Coronary artery (tissue), 2 donors: ENCODE measurements around the gene SLC7A6OS.
"Not testable (repeated sequence)": the region's sequence is repeated elsewhere in the genome, so short reads cannot be mapped to it uniquely, and the experiment has no call there.

Experiments used
- DNase-seq: peaks from one replicate; pipeline ENCODE4 v3.0.0-alpha.2; 2017; ENCODE audit warnings: low spot score
- H3K27ac ChIP-seq, 2 donors: fragments of 200-600 bp; sonication (generic); one replicate each; pipeline ENCODE4 v1.5.1; 2016 to 2019
- H3K4me3 ChIP-seq: fragments of 200-600 bp; sonication (generic); 2 replicates; pipeline ENCODE4 v1.5.1; 2016; ENCODE audit warnings: mild to moderate bottlenecking, moderate library complexity
- TF ChIP-seq, protein P1 (sequence below): fragments of 200-600 bp; sonication (generic); IDR thresholded peaks from one replicate; pipeline ENCODE4 v1.5.1; 2019; ENCODE audit warnings: antibody characterized with exemption

SLC7A6OS gene

GRCh38 chr16:68292425-68292824 is 18.3 kb downstream of the SLC7A6OS start:
- TF ChIP-seq, protein P1, sequence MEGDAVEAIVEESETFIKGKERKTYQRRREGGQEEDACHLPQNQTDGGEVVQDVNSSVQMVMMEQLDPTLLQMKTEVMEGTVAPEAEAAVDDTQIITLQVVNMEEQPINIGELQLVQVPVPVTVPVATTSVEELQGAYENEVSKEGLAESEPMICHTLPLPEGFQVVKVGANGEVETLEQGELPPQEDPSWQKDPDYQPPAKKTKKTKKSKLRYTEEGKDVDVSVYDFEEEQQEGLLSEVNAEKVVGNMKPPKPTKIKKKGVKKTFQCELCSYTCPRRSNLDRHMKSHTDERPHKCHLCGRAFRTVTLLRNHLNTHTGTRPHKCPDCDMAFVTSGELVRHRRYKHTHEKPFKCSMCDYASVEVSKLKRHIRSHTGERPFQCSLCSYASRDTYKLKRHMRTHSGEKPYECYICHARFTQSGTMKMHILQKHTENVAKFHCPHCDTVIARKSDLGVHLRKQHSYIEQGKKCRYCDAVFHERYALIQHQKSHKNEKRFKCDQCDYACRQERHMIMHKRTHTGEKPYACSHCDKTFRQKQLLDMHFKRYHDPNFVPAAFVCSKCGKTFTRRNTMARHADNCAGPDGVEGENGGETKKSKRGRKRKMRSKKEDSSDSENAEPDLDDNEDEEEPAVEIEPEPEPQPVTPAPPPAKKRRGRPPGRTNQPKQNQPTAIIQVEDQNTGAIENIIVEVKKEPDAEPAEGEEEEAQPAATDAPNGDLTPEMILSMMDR, result no peak
- no peak for DNase-seq
- H3K4me3 ChIP-seq, result no peak overlapping the region
- H3K27ac ChIP-seq, result no peak overlapping the region

- H3K4me3 ChIP-seq, result no peak overlapping the region
- DNase-seq, result no peak
- TF ChIP-seq, protein P1, result no peak
- H3K27ac ChIP-seq, result no peak overlapping the region
Measured at GRCh38 chr16:68291227-68291626, 19.5 kb downstream of the SLC7A6OS start.

- Histone ChIP-seq H3K27ac (peak overlapping the region in 1 of 2 donors; percentile 52), H3K4me3 (no peak overlapping the region)
- no peak for DNase-seq
- TF ChIP-seq, protein P1, result no peak
Measured at GRCh38 chr16:68290450-68290849, 20.3 kb downstream of the SLC7A6OS start.

- TF ChIP-seq, protein P1, result no peak
- H3K27ac ChIP-seq, result peak overlapping the region in 1 of 2 donors; percentile 42
- no peak overlapping the region for H3K4me3 ChIP-seq
- DNase-seq, result no peak
Measured at GRCh38 chr16:68289621-68290329, 21.0 kb downstream of the SLC7A6OS start.

- H3K4me3 ChIP-seq, result no peak overlapping the region
- TF ChIP-seq, protein P1, result no peak
- DNase-seq, result no peak
- H3K27ac ChIP-seq, result peak overlapping the region in 1 of 2 donors; percentile 42
Measured at GRCh38 chr16:68289202-68289601, 21.5 kb downstream of the SLC7A6OS start.

DNA sequence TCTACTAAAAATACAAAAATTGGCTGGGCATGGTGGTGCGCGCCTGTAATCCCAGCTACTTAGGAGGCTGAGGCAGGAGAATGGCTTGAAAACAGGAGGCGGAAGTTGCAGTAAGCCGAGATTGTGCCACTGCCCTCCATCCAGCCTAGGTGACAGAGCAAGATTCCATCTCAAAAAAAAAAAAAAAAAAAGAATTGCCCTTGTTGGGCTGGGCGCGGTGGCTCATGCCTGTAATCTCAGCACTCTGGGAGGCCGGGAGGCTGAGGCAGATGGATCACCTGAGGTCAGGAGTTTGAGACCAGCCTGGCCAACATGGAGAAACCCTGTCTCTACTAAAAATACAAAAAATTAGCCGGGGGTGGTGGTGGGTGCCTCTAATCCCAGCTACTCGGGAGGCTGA is 21.9 kb downstream of the SLC7A6OS start:
- peak overlapping the region in 1 of 2 donors; percentile 86 for H3K27ac ChIP-seq
- DNase-seq, H3K4me3 ChIP-seq: not testable (repeated sequence)

GRCh38 chr16:68288252-68288650 is 22.5 kb downstream of the SLC7A6OS start:
- peak overlapping the region; percentile 55 to 86 for H3K27ac ChIP-seq
- TF ChIP-seq, protein P1, result no peak

More at GRCh38 chr16:68288252-68288650, 22.5 kb downstream of the SLC7A6OS start:
- no peak overlapping the region for H3K4me3 ChIP-seq
- DNase-seq, result no peak
